Neural crest cell (in vitro differentiated cells): ENCODE data around the gene MAPT. TPM values are rescaled to one million over a fixed set of nuclear protein-coding genes. Genes with fewer than 3 reads are reported as not detected.

Source experiments
- DNase-seq: peaks from one replicate; pipeline ENCODE4 v3.0.0; 2021; ENCODE audit warnings: low read depth, mixed read lengths, low spot score
- H3K27ac Mint-ChIP-seq: one replicate; pipeline ENCODE4 v1.8.0; 2021; ENCODE audit warnings: mild to moderate bottlenecking, mixed read lengths; ENCODE audit not compliant: unreplicated experiment
- H3K27me3 Mint-ChIP-seq: 2 replicates; pipeline ENCODE4 v1.8.0; 2021; ENCODE audit warnings: low read depth, mild to moderate bottlenecking, mixed read lengths
- H3K36me3 Mint-ChIP-seq: 2 replicates; pipeline ENCODE4 v1.8.0; 2021; ENCODE audit warnings: low read depth, mild to moderate bottlenecking, mixed read lengths
- H3K4me1 Mint-ChIP-seq: 2 replicates; pipeline ENCODE4 v1.8.0; 2021; ENCODE audit warnings: mixed read lengths
- H3K4me3 Mint-ChIP-seq: one replicate; pipeline ENCODE4 v1.8.0; 2021; ENCODE audit warnings: mild to moderate bottlenecking, mixed read lengths
- H3K9me3 Mint-ChIP-seq: 2 replicates; pipeline ENCODE4 v1.8.0; 2021; ENCODE audit warnings: mixed read lengths
- CTCF ChIP-seq: fragments of 200-600 bp; sonication (generic); conservative IDR thresholded peaks from 2 replicates; pipeline ENCODE4 v1.5.0; 2021; ENCODE audit warnings: antibody characterized with exemption, mild to moderate bottlenecking
- total RNA-seq: library from RNA; stranded (reverse); gene quantifications from 2 replicates; pipeline ENCODE4 v1.2.1, GENCODE V29; 2021

The MAPT gene
- total RNA-seq, 1 donor from 2014 or later: 9.5 TPM

GRCh38 chr17:45968732-45969131 lies 74.4 kb downstream of the MAPT start:
- no peak for DNase-seq
- H3K4me1 Mint-ChIP-seq: no peaks in the 10 kb centered on the region
- H3K27me3 Mint-ChIP-seq: peaks cover 31% of the 10 kb centered on the region
- H3K4me3 Mint-ChIP-seq: no peak overlapping the region
- TF ChIP-seq CTCF: no peak
- peaks cover 4% of the 10 kb centered on the region for H3K36me3 Mint-ChIP-seq
- peaks cover 8% of the 10 kb centered on the region for H3K9me3 Mint-ChIP-seq
- no peak overlapping the region for H3K27ac Mint-ChIP-seq

- H3K36me3 Mint-ChIP-seq: peaks cover 4% of the 10 kb centered on the region
- no peaks in the 10 kb centered on the region for H3K4me1 Mint-ChIP-seq
- no peak for DNase-seq
- H3K4me3 Mint-ChIP-seq: no peak overlapping the region
- peaks cover 8% of the 10 kb centered on the region for H3K9me3 Mint-ChIP-seq
- TF ChIP-seq CTCF: no peak
- H3K27ac Mint-ChIP-seq: no peak overlapping the region
- H3K27me3 Mint-ChIP-seq: peaks cover 31% of the 10 kb centered on the region
Measured at GRCh38 chr17:45969726-45970125, 75.4 kb downstream of the MAPT start.

- Mint-ChIP-seq H3K36me3 (peaks cover 4% of the 10 kb centered on the region), H3K4me1 (no peaks in the 10 kb centered on the region), H3K27ac (no peak overlapping the region), H3K9me3 (peaks cover 8% of the 10 kb centered on the region), H3K27me3 (peaks cover 30% of the 10 kb centered on the region), H3K4me3 (no peak overlapping the region)
- TF ChIP-seq CTCF: no peak
- DNase-seq: no peak
Measured at GRCh38 chr17:45970659-45971058, 76.3 kb downstream of the MAPT start.

GRCh38 chr17:45971698-45972141 lies 77.4 kb downstream of the MAPT start:
- no peak for DNase-seq
- Mint-ChIP-seq H3K27me3 (peaks cover 22% of the 10 kb centered on the region), H3K9me3 (peaks cover 8% of the 10 kb centered on the region), H3K4me1 (no peaks in the 10 kb centered on the region), H3K27ac (no peak overlapping the region), H3K36me3 (peaks cover 4% of the 10 kb centered on the region), H3K4me3 (no peak overlapping the region)
- no peak for TF ChIP-seq CTCF

GRCh38 chr17:45972531-45972930 lies 78.2 kb downstream of the MAPT start:
- no peak overlapping the region for H3K4me3 Mint-ChIP-seq
- peaks cover 14% of the 10 kb centered on the region for H3K27me3 Mint-ChIP-seq
- no peaks in the 10 kb centered on the region for H3K4me1 Mint-ChIP-seq
- TF ChIP-seq CTCF: no peak
- DNase-seq: no peak
- peaks cover 4% of the 10 kb centered on the region for H3K36me3 Mint-ChIP-seq
- H3K9me3 Mint-ChIP-seq: peaks cover 8% of the 10 kb centered on the region
- no peak overlapping the region for H3K27ac Mint-ChIP-seq
